ENCODE results near the gene PTCRA.
A peak's percentile ranks its signal among the peaks of the same experiment; 100 is the strongest.
"Not testable (repeated sequence)": the region's sequence is repeated elsewhere in the genome, so short reads cannot be mapped to it uniquely, and the experiment has no call there.

The PTCRA gene

GRCh38 chr6:42940493-42941045 lies 24.7 kb downstream of the PTCRA start:
- DNase-seq (ENCODE audit: low read depth in 2 of 2), result no peak

DNA sequence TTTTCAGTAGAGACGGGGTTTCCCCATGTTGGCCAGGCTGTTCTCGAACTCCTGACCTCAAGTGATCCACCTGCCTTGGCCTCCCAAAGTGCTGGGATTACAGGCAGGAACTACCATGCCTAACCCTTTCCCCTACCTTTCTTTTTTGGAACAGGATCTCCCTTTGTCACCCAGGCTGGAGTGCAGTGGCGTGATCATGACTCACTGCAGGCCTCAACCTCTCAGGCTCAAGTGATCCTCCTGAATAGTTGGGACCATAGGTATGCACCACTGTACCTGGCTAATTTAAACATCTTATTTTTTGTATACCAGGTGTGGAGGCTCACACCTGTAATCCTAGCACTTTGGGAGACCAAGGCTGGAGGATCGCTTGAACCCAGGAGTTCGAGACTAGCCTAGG lies 25.5 kb downstream of the PTCRA start:
- not testable (repeated sequence) for DNase-seq (ENCODE audit: low read depth in 2 of 2)

DNA sequence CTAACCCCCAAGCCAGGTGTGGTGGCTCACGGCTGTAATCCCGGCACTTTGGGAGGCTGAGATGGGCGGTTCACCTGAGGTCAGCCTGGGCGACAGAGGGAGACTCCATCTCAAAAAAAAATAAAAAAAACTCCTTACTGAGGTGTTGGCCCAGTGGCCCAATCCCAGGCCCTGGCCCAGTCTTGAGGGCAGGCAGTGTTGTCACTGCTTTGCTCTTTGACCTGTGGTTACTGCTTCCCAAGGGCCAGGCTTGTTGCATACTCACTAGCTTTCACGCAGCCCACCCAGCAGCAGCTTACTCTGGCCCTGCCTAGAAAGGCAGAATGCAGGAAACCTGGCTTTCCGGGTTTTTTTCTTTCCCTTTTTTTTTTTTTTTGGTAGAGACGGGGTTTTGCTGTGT lies 26.6 kb downstream of the PTCRA start:
- no peak for DNase-seq (ENCODE audit: low read depth in 2 of 2)

DNA sequence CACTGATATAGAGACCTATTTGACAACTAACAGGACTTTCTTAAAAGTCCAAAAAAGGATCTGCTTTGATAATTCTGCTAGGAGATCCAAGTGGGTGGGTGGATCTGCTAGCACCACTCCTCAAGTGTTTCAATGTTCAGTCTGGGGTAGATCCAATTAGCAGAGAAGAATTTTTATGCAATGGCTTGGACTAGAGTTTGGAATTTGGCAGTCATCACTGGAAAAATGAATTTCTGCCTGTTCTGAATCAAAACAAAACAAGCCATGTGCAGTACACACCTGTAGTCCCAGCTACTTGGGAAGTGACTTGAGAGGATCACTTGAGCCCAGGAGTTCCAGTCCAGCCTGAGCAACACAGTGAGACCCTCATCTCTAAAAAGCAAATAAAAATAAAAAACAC lies 32.1 kb downstream of the PTCRA start:
- DNase-seq (ENCODE audit: low read depth in 2 of 2), result no peak

GRCh38 chr6:42952389-42952788 lies 36.5 kb downstream of the PTCRA start:
- DNase-seq (ENCODE audit: low read depth in 2 of 2), result no peak

DNA sequence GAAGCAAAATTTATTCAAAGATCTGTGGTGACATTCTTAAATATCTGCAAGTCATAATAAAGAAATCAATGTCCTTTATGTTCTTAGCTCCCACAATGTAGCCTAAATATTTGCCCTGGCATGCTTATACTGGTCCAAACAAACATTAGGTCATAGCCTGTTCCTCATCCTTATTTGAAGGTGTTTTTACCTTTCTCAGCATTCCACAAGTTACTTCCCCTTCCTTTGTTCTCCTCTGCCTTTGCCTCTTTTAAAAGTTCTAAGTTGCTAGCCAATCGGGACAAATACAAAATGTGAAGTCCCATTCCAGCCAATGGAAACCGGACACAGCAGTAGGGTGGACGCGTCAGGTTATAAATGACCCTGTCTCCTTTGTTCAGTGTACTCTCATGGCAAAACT lies 38.6 kb downstream of the PTCRA start:
- not testable (repeated sequence) for DNase-seq (ENCODE audit: low read depth in 2 of 2)

- DNase-seq (ENCODE audit: low read depth in 2 of 2), result no peak
Measured at GRCh38 chr6:42958125-42958524, 42.3 kb downstream of the PTCRA start.

- DNase-seq (ENCODE audit: low read depth in 2 of 2), result no peak
Measured at GRCh38 chr6:42959917-42960242, 44.0 kb downstream of the PTCRA start.

GRCh38 chr6:42960243-42961019 lies 44.6 kb downstream of the PTCRA start, which contains the start of gene GNMT:
Gene GNMT (plus strand): TSS chr6:42960754. CDS start chr6:42960768, 14 bp downstream.
- DNase-seq (ENCODE audit: low read depth in 2 of 2), result no peak

DNA sequence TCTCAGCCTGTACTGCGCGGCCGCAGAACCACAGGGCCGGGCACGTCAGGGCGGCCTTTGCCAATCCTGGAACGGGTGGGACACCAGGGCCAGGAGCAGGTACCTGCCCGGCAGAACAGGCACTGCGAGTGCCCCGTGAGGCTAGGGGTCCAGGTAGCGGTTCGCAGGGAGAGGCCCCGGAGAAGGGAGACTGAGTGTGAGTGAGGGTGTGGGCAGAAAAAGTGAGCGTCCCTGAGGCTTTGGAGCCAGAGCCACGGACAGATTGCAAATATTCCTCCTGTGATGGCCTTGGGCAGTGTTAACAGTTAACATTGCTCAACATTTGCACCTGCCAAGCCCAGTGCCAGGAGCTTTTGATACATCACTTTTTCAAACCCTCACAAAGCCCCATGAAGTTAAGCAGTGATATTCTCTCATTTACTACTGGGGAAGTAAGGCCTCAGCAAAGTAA lies 45.2 kb downstream of the PTCRA start:
- no peak for DNase-seq (ENCODE audit: low read depth in 2 of 2)

- no peak for DNase-seq (ENCODE audit: low read depth in 2 of 2)
Measured at GRCh38 chr6:42962096-42962495, 46.2 kb downstream of the PTCRA start.

GRCh38 chr6:42962502-42963178 lies 46.8 kb downstream of the PTCRA start:
- DNase-seq (ENCODE audit: low read depth in 2 of 2), result no peak

DNA sequence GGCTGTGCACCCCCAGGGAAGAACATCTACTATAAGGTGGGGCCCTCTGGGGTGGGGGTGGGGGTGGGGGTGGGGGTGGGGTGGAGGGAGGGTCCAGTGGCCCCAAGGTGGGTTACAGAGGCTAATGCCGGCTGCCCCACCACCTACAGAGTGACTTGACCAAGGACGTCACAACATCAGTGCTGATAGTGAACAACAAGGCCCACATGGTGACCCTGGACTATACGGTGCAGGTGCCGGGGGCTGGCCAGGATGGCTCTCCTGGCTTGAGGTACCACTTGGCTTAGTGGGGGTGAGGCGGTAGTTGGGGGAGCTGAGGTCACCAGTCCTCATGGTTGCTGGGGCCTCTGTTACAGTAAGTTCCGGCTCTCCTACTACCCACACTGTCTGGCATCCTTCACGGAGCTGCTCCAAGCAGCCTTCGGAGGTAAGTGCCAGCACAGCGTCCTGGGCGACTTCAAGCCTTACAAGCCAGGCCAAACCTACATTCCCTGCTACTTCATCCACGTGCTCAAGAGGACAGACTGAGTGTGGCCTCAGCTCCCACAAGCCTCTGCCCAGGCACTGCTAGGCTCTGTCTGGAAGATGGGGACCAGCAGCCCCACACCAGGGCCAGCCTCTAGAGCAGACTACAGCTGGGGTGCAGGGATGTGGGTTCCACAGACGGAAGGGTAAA lies 47.5 kb downstream of the PTCRA start:
- no peak for DNase-seq (ENCODE audit: low read depth in 2 of 2)

GRCh38 chr6:42963855-42964605 lies 48.2 kb downstream of the PTCRA start:
- DNase-seq (ENCODE audit: low read depth in 2 of 2), result peak in 1 of 2 donors; percentile 19

- DNase-seq (ENCODE audit: low read depth in 2 of 2), result no peak
Measured at GRCh38 chr6:42966571-42966970, 50.7 kb downstream of the PTCRA start.

DNA sequence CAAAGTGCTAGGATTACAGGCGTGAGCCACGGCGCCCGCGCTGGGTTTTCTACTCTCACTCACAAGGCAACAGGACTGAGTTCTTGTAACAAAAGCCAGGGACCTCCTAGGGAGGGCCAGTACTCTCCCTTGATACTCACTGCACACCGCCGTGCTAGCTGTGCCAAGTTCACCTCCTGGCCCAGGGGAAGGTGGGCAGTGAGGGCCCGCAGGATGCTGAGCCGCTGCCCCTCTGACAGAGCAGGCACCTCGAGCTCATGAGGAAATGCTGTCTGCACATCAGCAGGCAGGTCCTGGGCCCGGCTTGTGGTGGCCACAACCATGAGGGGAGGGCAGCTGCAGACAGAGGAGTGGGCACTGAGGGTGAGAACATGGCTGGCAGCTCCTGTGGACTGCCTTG lies 51.4 kb downstream of the PTCRA start:
- no peak for DNase-seq (ENCODE audit: low read depth in 2 of 2)

DNA sequence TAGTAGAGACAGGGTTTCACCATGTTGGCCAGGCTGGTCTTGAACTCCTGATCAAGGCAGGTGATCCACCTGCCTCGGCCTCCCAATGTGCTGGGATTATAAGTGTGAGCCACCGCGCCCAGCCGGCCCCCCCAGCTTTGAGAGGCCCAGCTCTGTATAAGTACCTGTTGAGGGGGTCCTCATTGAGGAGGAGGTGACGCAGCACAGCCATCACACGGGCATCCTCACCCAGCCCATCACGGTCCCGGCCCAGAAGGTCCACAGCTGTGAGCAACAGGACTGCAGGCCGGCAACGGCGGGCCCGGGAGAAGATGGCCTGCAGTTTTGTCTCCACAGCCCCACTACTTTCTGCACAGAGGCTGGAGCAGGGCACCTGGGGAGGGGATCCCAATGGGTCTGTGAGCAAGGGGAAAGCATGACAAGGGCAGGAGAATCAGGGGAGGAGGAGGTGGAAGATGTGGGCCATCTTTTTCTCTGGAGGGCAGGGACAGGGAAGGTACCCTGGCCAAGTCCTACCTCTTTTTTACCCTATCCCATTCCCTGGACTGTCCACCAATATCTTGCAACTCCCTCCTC lies 52.4 kb downstream of the PTCRA start:
- no peak for DNase-seq (ENCODE audit: low read depth in 2 of 2)

- no peak for DNase-seq (ENCODE audit: low read depth in 2 of 2)
Measured at GRCh38 chr6:42968783-42969182, 52.9 kb downstream of the PTCRA start.

GRCh38 chr6:42969431-42969830 lies 53.6 kb downstream of the PTCRA start:
- DNase-seq (ENCODE audit: low read depth in 2 of 2), result no peak

DNA sequence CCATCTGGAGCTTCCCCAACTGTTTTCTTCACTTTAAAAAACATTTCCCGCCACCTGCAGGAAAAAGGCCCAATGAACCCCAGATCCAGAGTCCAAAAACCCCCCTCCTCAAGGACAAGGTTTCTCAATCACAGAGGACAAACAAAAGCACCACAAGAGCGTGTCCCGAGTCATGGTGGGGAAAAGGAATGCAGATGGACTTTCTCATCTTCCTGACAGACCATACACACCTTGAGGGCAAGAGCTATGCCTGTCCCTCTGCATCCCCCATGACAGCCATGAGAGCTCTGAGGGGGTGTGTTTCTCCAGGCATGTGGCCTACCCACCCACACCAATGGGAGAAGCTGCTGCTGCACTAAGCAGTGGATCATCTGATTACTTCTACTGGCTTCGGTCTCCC lies 54.1 kb downstream of the PTCRA start:
- no peak for DNase-seq (ENCODE audit: low read depth in 2 of 2)

DNA sequence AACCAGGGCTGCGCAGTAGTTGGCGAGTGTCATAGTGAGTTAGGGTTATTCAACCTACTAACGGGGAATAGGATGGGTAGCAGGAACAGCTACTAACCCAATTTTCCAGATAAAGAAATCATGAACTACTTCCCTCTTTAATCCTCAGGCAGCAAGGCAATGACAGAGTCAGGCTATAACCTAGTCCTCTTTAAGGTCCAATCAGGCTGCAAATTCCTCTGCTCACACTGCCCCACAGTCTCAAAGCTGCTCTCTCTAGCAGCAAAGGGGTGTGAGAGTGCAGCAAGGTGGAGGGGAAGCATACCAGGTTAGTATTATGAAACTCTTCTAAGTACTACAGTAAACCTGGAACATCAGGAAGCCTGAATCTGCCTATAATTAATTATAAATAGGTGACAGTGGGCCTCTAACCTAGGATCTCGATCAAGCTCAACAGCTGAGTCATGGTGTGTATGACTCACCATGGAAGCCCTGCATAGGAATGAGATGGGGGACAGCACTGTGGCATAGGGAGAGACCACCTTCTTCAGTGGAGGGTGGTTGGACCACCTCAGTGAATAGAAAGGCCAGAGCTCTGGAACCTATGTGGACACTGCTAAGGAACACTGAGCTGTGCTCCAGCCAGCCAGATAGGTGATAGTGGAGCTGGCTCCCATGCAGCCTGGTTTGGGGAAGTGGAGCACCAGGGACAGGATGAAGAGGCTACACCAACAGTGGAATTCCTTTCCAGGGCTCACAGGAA lies 55.2 kb downstream of the PTCRA start:
- DNase-seq (ENCODE audit: low read depth in 2 of 2), result no peak

Data from stimulated activated CD4-positive, alpha-beta T cell treated with anti-CD3 and anti-CD28 coated beads, Interleukin-15, amount 100 ng/mL, for 48 hours (primary cell).